Fibroblast of skin of left quadriceps (primary cell): ENCODE results near the gene EPHB3.

Experiments
- DNase-seq, 2 experiments: peaks; one replicate each; pipeline ENCODE4 v3.0.0-alpha.2; 2013; ENCODE audit warnings: low read depth in 2 of 2

Gene EPHB3

GRCh38 chr3:184561061-184561912 lies at the start of gene EPHB3:
EPHB3 (plus strand) TSS chr3:184561785; CDS start chr3:184562236, 451 bp downstream.
- peak; percentile 99 for DNase-seq

- DNase-seq: no peak
These were observed 49.0 kb upstream of the EPHB3 start for GRCh38 chr3:184512621-184513020.

- peak; percentile 50 to 58 for DNase-seq
These were observed 48.1 kb upstream of the EPHB3 start for GRCh38 chr3:184513276-184514170.

GRCh38 chr3:184514171-184514490 lies 47.5 kb upstream of the EPHB3 start:
- no peak for DNase-seq

- DNase-seq: peak in 1 of 2 experiments; percentile 22
These were observed 37.6 kb upstream of the EPHB3 start for GRCh38 chr3:184523825-184524615.

GRCh38 chr3:184524981-184525336 lies 36.6 kb upstream of the EPHB3 start:
- DNase-seq: no peak

GRCh38 chr3:184525337-184526087 lies 36.1 kb upstream of the EPHB3 start:
- DNase-seq: no peak

GRCh38 chr3:184526088-184526433 lies 35.5 kb upstream of the EPHB3 start:
- no peak for DNase-seq

GRCh38 chr3:184531626-184532280 lies 29.8 kb upstream of the EPHB3 start:
- no peak for DNase-seq

GRCh38 chr3:184532940-184533732 lies 28.4 kb upstream of the EPHB3 start:
- no peak for DNase-seq

- no peak for DNase-seq
These were observed 23.5 kb upstream of the EPHB3 start for GRCh38 chr3:184537885-184538665.

- no peak for DNase-seq
These were observed 22.7 kb upstream of the EPHB3 start for GRCh38 chr3:184538666-184539431.

- DNase-seq: no peak
These were observed 21.7 kb upstream of the EPHB3 start for GRCh38 chr3:184539801-184540435.

- DNase-seq: no peak
These were observed 20.6 kb upstream of the EPHB3 start for GRCh38 chr3:184540777-184541681.

- no peak for DNase-seq
These were observed 19.6 kb upstream of the EPHB3 start for GRCh38 chr3:184541886-184542562.

GRCh38 chr3:184542577-184542976 lies 19.0 kb upstream of the EPHB3 start:
- no peak for DNase-seq
